Activated CD4-positive, alpha-beta T cell treated with anti-CD3 and anti-CD28 coated beads for 36 hours (primary cell): Measurements from ENCODE around the gene SOX12. TPM values are rescaled to one million over a fixed set of nuclear protein-coding genes. Genes with fewer than 3 reads are reported as not detected.
A peak's percentile ranks its signal among the peaks of the same experiment; 100 is the strongest.
"Not testable (repeated sequence)": the region's sequence is repeated elsewhere in the genome, so short reads cannot be mapped to it uniquely, and the experiment has no call there.

Experiments used
- ATAC-seq: fragments of 200-7000 bp; cut with Tn5 transposase; one replicate; pipeline ENCODE4 v1.10.0; 2021; ENCODE audit warnings: mild to moderate bottlenecking, moderate library complexity
- CTCF ChIA-PET: fragments of 350-600 bp; sonication (Branson Sonifier 250); formaldehyde crosslinking; loops from one replicate; lab custom pipeline; 2021; ENCODE audit warnings: antibody characterized with exemption; lab: Charles Lee
- POLR2A ChIA-PET: fragments of 350-600 bp; sonication (Branson Sonifier 250); formaldehyde crosslinking; loops from one replicate; lab custom pipeline; 2021; ENCODE audit warnings: antibody characterized with exemption, inconsistent platforms; lab: Charles Lee
- DNase-seq: peaks from one replicate; pipeline ENCODE4 v3.0.0-alpha.2; 2020
- H3K27ac Mint-ChIP-seq: one replicate; pipeline ENCODE4 v1.8.0; 2021; ENCODE audit warnings: mixed read lengths
- H3K27me3 Mint-ChIP-seq: one replicate; pipeline ENCODE4 v1.8.0; 2021; ENCODE audit warnings: mixed read lengths
- H3K36me3 Mint-ChIP-seq: one replicate; pipeline ENCODE4 v1.8.0; 2021; ENCODE audit warnings: low read depth, mixed read lengths
- H3K4me1 Mint-ChIP-seq: one replicate; pipeline ENCODE4 v1.8.0; 2021; ENCODE audit warnings: mixed read lengths
- H3K4me3 Mint-ChIP-seq: one replicate; pipeline ENCODE4 v1.8.0; 2021; ENCODE audit warnings: mild to moderate bottlenecking, moderate library complexity, mixed read lengths
- H3K9me3 Mint-ChIP-seq: one replicate; pipeline ENCODE4 v1.8.0; 2021; ENCODE audit warnings: low read depth, mixed read lengths
- intact Hi-C, 2 experiments: fragments of 100-400 bp; cut with DNase I in 1 of 2; cut with micrococcal nuclease in 1 of 2; formaldehyde crosslinking; loops; one replicate each; pipeline versions ENCODE4 v1.14.2 to v1.15.1; 2022 to 2024; cut with DNase I, micrococcal nuclease
- total RNA-seq, 2 experiments: library from RNA; stranded (reverse); gene quantifications; one replicate each; pipeline ENCODE4 v1.2.3, GENCODE V29; 2021

Gene SOX12
- total RNA-seq, 2 experiments from 2014 or later: 8.1 to 8.5 TPM

DNA sequence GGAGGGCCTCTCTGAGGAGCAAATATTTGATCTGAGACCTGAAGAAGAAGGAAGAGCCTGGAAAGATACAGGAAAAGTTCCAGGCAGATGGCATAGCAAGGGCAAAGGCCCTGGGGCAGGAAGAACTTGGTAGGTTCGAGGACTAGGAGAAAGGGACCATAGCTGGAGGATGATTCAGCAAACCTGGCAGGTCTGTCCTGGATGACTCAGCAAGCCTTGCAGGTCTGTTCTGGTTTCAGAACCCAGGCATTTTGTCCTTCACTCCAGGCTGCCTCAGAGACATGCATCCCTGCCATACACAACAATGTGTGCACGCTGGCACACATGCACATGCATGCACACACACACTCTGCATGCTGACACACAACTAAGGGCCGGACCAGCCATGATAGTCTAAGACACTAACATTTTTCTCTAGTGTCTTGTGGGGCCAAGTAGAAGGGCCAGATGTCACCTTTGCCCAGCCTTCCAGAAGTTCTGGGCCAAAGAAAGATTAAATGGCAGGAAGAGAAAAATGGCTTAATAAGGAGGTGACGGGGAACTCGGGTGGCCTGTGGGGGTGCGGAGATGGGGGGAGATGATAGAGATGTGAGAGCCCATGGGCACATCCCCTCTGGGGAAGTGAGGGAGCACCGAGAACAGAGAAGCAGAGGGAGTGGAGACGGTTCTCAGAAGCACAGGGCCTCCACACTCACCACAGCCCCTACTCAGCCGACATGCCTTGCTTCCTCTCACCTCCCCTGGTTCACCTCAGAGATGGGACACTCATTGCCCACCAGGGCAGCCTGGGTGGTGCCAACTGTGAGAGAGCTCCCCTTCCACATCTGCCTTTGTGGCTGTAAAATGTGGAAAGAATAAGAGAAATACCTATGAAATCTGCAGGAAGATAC is 39.8 kb downstream of the SOX12 start:
- Mint-ChIP-seq H3K36me3 (no peaks in the 10 kb centered on the region), H3K9me3 (no peaks in the 10 kb centered on the region), H3K4me1 (peaks cover 39% of the 10 kb centered on the region), H3K4me3 (no peak overlapping the region), H3K27me3 (no peaks in the 10 kb centered on the region), H3K27ac (peak overlapping the region; percentile 77)
- POLR2A ChIA-PET: no interaction called here
- DNase-seq (peak; percentile 40), ATAC-seq (peak; percentile 25)
- CTCF ChIA-PET: interaction anchor here (1.1 to 2.1 kb wide), 2 partner anchors 10 to 16 kb away, joined by 3 to 12 read pairs; partner anchors contain the start of gene TRIB3
- intact Hi-C loops: no loop called here

DNA sequence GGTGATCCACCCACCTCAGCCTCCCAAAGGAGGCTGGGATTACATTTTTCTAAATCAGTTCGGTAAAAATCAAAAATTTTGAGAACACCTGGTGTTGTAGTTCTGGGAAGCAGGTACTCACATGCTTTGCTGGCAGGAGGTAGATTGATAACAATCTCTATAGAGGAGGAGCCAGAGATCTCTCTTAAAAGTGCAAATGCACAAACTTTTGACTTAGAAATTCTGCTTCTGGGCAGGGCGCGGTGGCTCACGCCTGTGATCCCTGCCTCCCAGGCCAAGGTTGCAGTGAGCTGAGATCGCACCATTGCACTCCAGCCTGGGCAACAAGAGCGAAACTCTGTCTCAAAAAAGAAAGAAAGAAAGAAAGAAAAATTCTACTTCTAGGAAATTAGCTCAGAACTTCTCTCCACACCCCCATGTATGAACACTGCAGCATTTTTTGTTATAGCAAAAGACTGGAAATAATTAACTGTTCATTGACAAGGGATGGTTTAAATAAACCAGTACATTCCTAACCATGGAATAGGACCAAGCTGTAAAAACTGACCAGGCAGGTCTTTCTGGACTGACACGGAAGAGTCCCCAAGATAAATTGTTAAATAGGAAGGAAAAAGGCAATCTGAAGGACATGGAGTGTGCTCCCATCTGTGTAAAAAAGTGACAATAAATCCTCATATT is 40.8 kb downstream of the SOX12 start:
- peak overlapping the region; percentile 45 for H3K27ac Mint-ChIP-seq
- DNase-seq (peak; percentile 32), ATAC-seq (peak; percentile 8)
- no peak overlapping the region for H3K4me3 Mint-ChIP-seq
- ChIA-PET POLR2A (no interaction called here), CTCF (interaction anchor here (0.6 to 2.1 kb wide), 6 partner anchors 11 to 281 kb away, joined by 3 to 12 read pairs (median 3); partner anchors contain the start of gene TRIB3)
- no peaks in the 10 kb centered on the region for H3K27me3 Mint-ChIP-seq
- intact Hi-C loops: no loop called here
- H3K9me3 Mint-ChIP-seq: no peaks in the 10 kb centered on the region
- no peaks in the 10 kb centered on the region for H3K36me3 Mint-ChIP-seq
- H3K4me1 Mint-ChIP-seq: peaks cover 39% of the 10 kb centered on the region

DNA sequence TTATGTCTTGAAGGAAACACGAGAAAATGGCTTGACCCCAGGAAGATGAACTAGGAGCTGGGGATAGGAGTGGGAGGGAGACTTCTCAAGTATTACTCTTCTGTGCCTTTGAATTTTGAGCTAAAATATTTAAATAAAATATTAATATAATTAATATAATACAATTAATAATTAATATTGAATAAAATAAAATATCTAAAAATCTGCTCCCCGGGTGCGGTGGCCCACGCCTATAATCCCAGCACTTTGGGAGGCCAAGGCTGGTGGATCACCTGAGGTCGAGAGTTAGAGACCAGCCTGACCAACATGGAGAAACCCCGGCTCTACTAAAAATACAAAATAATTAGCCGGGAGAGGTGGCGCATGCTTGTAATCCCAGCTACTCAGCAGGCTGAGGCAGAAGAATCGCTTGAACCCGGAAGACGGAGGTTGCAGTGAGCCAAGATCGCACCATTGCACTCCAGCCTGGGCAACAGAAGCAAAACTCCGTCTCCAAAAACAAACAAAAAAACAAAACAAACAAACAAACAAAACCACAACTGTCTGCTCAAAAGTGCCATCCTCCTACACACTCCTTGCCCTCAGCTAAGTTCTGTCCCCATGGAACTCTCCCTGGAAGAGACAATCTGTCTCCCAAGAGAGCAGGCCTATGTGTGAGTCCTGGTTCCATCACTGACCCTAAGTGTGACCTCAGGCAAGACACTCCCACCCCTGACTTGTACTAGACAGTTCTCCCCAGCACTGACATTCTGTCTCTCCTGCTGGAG is 41.5 kb downstream of the SOX12 start:
- no peaks in the 10 kb centered on the region for H3K27me3 Mint-ChIP-seq
- no peak overlapping the region for H3K4me3 Mint-ChIP-seq
- DNase-seq (no peak), ATAC-seq (no peak)
- ChIA-PET CTCF (interaction anchor here (0.6 to 2.1 kb wide), 4 partner anchors 12 to 113 kb away, joined by 3 to 12 read pairs (median 3); no protein-coding TSS in a partner anchor), POLR2A (no interaction called here)
- H3K4me1 Mint-ChIP-seq: peaks cover 40% of the 10 kb centered on the region
- no peaks in the 10 kb centered on the region for H3K9me3 Mint-ChIP-seq
- intact Hi-C loops: no loop called here
- peak overlapping the region; percentile 19 for H3K27ac Mint-ChIP-seq
- no peaks in the 10 kb centered on the region for H3K36me3 Mint-ChIP-seq

DNA sequence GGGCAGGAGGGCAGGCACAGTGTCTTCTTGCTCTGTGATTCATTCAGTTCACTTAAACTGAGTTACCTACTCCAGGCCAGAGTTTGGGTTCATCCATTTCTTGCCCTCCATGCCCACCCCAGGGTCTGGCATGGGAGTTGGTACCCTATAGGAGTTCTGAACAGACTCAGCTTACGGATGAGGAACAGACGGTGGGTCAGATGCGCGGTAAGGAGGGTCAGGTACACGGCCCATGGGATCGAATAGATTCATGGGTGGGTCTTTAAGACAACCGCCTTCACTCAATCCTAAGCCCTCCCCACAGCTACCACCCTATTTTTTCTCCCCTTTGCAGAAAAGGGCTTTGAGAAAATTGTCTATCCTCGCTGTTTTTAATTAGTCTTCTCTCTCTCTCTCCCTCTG is 42.1 kb downstream of the SOX12 start:
- Mint-ChIP-seq H3K4me3 (no peak overlapping the region), H3K4me1 (peaks cover 41% of the 10 kb centered on the region), H3K9me3 (no peaks in the 10 kb centered on the region), H3K27me3 (no peaks in the 10 kb centered on the region), H3K27ac (peak overlapping the region; percentile 19), H3K36me3 (no peaks in the 10 kb centered on the region)
- intact Hi-C loops: no loop called here
- no peak for DNase-seq
- ATAC-seq: no peak
- ChIA-PET CTCF (interaction anchor here (2.1 kb wide), 1 partner anchor 12 kb away, joined by 12 read pairs; no protein-coding TSS in a partner anchor), POLR2A (no interaction called here)

DNA sequence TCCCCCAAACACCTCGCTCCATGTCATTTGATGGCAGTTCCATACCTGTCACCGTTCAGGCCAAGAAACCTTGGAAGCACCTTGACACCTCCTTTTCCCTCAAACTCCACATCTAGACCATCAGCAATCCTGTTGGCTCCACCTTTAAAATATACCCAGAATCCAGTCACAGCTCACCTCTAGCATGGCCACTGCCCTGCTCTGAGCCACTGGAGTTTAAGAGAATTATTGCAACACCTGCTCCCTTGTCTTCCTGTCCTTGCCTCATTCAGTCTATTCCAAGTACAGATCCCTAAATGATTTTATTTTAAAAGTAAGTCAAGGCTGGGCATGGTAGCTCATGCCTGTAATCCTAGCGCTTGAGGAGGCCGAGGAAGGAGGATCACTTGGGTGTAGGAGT is 43.6 kb downstream of the SOX12 start:
- CTCF ChIA-PET: interaction anchor here (1.4 kb wide), 1 partner anchor 128 kb away, joined by 5 read pairs; no protein-coding TSS in a partner anchor
- POLR2A ChIA-PET: no interaction called here
- intact Hi-C loops: no loop called here
- Mint-ChIP-seq H3K9me3 (no peaks in the 10 kb centered on the region), H3K4me3 (no peak overlapping the region), H3K4me1 (peaks cover 44% of the 10 kb centered on the region), H3K36me3 (no peaks in the 10 kb centered on the region), H3K27ac (peak overlapping the region; percentile 40), H3K27me3 (no peaks in the 10 kb centered on the region)
- ATAC-seq (no peak), DNase-seq (no peak)

DNA sequence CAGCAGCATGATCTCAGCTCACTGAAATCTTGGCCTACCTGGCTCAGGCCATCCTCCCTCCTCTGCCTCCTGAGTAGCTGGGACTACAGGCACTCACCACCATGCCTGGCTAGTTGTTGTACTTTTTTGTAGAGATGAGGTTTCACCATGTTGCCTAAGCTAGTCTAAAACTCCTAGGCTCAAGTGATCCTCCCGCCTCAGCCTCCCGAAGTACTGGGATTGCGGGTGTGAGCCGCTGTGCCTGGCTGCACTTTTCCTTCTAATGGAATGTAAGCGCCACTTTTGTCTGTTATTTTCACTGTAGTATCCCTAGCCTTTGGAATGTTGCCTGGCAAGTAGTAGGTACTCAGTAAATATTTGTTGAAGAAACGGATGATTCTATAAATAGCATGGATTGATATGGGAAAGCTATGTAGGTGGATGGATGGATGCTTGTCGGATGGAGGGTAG is 44.8 kb downstream of the SOX12 start:
- DNase-seq (no peak), ATAC-seq (no peak)
- H3K9me3 Mint-ChIP-seq: no peaks in the 10 kb centered on the region
- H3K27me3 Mint-ChIP-seq: no peaks in the 10 kb centered on the region
- H3K4me1 Mint-ChIP-seq: peaks cover 34% of the 10 kb centered on the region
- ChIA-PET POLR2A (no interaction called here), CTCF (interaction anchor here (0.9 to 1.5 kb wide), 2 partner anchors 10 to 11 kb away, joined by 3 read pairs; partner anchors contain the start of gene TRIB3)
- no peak overlapping the region for H3K27ac Mint-ChIP-seq
- no peaks in the 10 kb centered on the region for H3K36me3 Mint-ChIP-seq
- intact Hi-C loops: no loop called here
- no peak overlapping the region for H3K4me3 Mint-ChIP-seq

DNA sequence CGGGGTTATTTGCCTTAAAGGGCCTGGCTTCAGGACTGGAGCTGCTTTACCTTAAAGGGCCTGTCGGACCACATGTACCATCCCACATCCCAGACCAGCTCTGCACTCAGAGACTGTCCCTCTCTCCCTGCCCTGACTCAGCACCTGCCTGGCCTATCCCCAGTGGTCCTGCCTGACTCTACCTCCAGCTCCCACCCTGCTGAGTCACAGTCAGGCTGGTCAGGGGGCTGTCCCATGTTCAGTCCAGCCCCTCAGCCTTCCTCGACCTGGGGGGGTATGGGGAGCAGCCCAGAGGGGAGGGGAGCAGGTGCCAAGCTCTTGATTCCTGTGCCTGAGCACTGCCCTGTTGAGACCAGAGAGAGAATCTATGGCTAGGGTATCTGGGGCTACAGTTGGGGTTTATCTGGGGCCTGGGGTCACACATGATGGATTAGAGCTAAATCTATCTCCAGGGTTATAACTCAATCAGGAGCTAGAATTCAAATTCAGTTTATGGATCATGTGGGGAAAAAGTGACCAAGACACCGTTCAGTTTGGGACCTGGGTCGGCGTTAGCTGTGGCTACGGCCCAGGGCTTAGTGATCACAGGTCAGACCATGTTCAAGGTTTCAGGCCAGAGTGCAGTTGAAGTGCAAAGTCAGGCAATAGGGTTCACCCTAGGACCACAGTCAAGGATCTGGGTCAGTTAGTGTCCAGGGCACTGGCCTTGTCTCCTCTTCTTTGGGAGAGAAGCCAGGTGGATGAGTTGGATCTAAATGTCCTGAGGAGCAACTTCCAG is 45.8 kb downstream of the SOX12 start:
- Mint-ChIP-seq H3K27me3 (no peaks in the 10 kb centered on the region), H3K27ac (peak overlapping the region; percentile 29), H3K9me3 (no peaks in the 10 kb centered on the region), H3K4me1 (peaks cover 25% of the 10 kb centered on the region), H3K36me3 (no peaks in the 10 kb centered on the region), H3K4me3 (no peak overlapping the region)
- no peak for ATAC-seq
- ChIA-PET POLR2A (no interaction called here), CTCF (interaction anchor here (0.8 to 2.0 kb wide), 5 partner anchors 10 to 274 kb away, joined by 3 to 8 read pairs (median 3); partner anchors contain the start of gene TRIB3)
- intact Hi-C loops: no loop called here
- no peak for DNase-seq

DNA sequence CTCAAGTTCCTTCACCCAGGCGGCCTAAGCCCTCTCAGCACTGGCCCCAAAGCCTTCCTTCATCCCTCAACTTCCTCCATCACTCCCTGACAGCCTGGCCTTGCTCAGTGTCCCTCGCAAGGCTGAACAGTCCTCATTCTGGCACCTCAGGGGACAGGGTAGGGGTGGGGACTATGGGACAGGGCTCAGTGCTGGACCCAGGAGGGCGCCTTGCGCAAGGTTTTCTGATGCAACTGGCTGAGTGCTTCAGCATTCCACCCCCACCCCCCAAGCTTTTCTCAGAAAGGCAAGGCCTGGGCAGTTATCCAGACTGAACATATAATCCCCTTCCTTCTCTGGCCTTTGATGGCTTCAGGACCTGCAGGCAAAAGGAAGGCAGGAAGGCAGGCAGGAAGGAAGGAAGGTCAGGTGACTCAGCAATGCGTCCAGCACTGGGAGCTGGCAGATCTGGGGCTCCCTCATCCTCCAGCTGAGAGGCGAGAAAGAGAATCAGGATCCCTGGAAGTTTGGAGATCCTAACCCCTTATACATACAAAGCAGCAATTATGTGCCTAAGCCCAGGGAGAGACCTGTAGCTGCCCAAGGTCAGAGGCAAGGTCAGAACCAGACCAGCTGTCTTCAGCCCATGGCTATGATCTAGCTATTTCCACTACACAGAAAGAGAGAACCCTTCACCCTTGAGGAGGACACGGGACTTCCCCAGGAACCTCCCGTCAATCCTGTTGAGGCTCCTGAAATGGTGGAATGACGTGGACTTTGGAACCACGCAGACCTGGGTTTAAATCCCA is 46.6 kb downstream of the SOX12 start:
- no peaks in the 10 kb centered on the region for H3K9me3 Mint-ChIP-seq
- no peak for ATAC-seq
- no peaks in the 10 kb centered on the region for H3K27me3 Mint-ChIP-seq
- H3K27ac Mint-ChIP-seq: peak overlapping the region; percentile 58
- DNase-seq: no peak
- ChIA-PET POLR2A (no interaction called here), CTCF (interaction anchor here (0.8 to 2.0 kb wide), 6 partner anchors 9 to 274 kb away, joined by 3 to 8 read pairs (median 3); partner anchors contain the start of gene TRIB3)
- intact Hi-C loops: no loop called here
- no peaks in the 10 kb centered on the region for H3K36me3 Mint-ChIP-seq
- peaks cover 21% of the 10 kb centered on the region for H3K4me1 Mint-ChIP-seq
- H3K4me3 Mint-ChIP-seq: no peak overlapping the region

DNA sequence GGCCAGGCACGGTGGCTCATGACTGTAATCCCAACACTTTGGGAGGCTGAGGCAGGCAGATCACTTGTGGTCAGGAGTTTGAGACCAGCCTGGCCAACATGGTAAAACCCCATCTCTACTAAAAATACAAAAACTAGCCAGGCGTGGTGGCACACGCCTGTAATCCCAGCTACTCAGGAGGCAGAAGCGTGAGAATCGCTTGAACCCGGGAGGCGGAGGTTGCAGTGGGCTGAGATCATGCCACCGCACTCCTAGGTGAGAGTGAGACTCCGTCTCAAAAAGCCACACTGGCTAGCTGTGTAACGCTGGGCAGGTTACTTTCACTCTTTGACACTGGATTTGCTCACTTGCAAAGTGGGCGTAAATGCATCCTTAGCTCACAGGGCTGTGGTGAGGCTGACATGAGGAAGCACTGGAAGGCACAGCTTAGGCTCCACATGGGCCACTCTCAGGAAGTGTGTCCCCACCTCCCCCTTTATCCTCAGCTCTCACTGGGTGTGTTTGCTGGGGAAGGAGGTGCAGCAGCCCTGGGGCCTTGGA is 47.3 kb downstream of the SOX12 start:
- POLR2A ChIA-PET: not testable (repeated sequence)
- CTCF ChIA-PET: interaction anchor here (1.0 to 2.0 kb wide), 3 partner anchors 18 to 58 kb away, joined by 3 to 8 read pairs (median 3); no protein-coding TSS in a partner anchor

More for the DNA sequence above, 47.3 kb downstream of the SOX12 start:
- H3K36me3 Mint-ChIP-seq, H3K9me3 Mint-ChIP-seq, H3K27me3 Mint-ChIP-seq, intact Hi-C loops, H3K4me3 Mint-ChIP-seq: not testable (repeated sequence)
- DNase-seq: peak; percentile 40
- H3K27ac Mint-ChIP-seq: peak overlapping the region; percentile 58
- H3K4me1 Mint-ChIP-seq: peaks cover 17% of the 10 kb centered on the region
- peak; percentile 78 for ATAC-seq
